ENCODE measurements around the gene RNF207.

DNA sequence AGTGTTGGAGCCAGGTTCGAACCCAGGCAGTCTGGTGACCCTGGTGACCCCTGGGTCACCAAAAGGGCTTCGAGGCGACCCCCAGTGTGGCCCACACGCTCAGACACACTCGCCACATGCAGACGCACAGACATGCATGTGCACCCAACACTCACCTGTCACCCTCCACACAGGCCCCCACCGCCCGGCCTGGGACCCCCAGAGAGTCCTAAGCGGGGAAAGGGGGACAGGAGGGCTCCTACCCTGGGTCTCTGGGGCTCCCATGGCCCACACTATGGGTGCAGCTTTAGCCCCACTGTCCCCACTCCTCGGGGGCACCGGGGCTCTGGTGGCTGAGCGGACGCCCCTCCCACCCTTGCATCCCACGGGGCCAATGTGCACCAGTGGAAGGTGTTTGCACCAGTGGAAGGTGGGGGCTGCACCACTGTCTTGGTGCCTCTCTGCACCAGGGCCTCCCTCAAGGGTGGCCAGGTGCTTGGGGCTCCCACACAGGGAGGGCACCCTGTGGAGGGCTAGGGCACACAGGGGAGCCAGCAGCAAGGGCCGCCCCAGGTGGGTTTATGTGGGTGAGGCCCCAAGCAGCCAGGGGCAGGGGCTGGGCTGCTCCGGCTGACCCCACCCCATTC, 35.7 kb upstream of the RNF207 start:
- TF ChIP-seq RELA (CRISPR knock-in tag; IDR thresholded peaks at IDR 0.05; ENCODE audit: borderline replicate concordance) (no peak), SP1 (CRISPR knock-in tag; conservative IDR thresholded peaks at IDR 0.05) (no peak), TEAD4 (CRISPR knock-in tag; IDR thresholded peaks at IDR 0.05) (no peak), MAX (CRISPR knock-in tag; IDR thresholded peaks at IDR 0.05) (no peak), ZSCAN18 (CRISPR knock-in tag; IDR thresholded peaks at IDR 0.05) (no peak), KAT7 (CRISPR knock-in tag; IDR thresholded peaks at IDR 0.05; ENCODE audit: borderline replicate concordance) (no peak)
- TF ChIP-seq, protein P1, sequence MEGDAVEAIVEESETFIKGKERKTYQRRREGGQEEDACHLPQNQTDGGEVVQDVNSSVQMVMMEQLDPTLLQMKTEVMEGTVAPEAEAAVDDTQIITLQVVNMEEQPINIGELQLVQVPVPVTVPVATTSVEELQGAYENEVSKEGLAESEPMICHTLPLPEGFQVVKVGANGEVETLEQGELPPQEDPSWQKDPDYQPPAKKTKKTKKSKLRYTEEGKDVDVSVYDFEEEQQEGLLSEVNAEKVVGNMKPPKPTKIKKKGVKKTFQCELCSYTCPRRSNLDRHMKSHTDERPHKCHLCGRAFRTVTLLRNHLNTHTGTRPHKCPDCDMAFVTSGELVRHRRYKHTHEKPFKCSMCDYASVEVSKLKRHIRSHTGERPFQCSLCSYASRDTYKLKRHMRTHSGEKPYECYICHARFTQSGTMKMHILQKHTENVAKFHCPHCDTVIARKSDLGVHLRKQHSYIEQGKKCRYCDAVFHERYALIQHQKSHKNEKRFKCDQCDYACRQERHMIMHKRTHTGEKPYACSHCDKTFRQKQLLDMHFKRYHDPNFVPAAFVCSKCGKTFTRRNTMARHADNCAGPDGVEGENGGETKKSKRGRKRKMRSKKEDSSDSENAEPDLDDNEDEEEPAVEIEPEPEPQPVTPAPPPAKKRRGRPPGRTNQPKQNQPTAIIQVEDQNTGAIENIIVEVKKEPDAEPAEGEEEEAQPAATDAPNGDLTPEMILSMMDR (IDR thresholded peaks at IDR 0.05) = no peak

Measured in WTC11 (cell line).